GM21367 (cell line): Measurements from ENCODE around the gene TTC21A.
"Not testable (repeated sequence)": the region's sequence is repeated elsewhere in the genome, so short reads cannot be mapped to it uniquely, and the experiment has no call there.

Experiments
- ATAC-seq: cut with Tn5 transposase; IDR thresholded peaks from one replicate; pipeline ENCODE4 v1.9.1; 2021; ENCODE audit not compliant: unreplicated experiment

TTC21A gene

DNA sequence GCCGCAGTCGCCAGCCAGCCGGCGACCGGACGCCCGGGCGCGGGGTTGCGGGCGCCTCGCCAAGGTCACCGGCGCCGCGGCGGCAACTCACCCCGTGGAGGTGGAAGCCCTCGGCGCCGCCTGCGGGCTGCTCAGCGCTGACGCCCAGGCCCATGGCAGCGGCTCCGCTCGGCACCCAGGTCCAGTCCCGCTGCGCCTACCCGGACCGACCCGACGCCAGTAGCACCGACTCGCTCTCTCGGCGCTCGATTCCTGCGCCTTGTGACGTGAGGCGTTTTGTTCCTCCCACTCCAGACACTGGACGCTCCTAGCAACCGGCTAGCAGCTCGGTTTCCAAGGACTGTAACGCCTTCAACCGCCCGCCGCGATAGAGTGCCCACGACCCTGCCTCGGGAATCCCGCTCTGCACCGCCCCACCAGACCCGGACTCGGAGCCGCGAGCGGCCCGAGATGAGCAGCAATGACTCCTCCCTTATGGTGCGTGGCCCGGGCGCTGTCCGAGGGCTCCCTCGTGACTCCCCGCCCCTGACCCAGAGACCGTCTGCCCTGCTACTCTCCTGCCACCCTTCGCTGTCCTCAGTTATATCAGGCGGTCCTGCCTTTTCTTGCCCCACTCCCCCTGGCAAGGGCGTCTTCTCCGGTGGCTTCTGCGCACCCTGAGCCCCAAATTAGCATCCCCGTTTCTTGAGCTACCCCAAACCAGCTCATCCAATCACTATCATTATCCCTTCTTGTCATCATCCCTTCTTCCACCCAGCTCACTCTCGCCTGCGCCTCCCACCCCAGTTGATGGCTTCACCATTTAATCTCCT lies at the start of gene TTC21A, which contains the start of gene GORASP1:
Gene TTC21A, plus strand, starts transcription at position 293 of the 812 bp plus-strand sequence. Its CDS starts 158 bp downstream, at position 451.
Gene GORASP1, minus strand, starts transcription at position 240 of the 812 bp plus-strand sequence. Its CDS starts 86 bp downstream, at position 154.
- ATAC-seq, result peak; percentile 48

DNA sequence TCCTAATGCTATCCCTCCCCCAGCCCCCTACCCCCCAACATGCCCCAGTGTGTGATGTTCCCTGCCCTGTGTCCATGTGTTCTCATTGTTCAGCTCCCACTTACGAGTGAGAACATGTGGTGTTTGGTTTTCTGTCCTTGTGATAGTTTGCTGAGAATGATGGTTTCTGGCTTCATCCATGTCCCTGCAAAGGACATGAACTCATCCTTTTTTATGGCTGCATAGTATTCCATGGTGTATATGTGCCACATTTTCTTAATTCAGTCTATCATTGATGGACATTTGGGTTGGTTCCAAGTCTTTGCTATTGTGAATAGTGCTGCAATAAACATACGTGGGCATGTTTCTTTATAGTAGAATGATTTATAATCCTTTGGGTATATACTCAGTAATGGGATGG lies 46.3 kb upstream of the TTC21A start:
- not testable (repeated sequence) for ATAC-seq

DNA sequence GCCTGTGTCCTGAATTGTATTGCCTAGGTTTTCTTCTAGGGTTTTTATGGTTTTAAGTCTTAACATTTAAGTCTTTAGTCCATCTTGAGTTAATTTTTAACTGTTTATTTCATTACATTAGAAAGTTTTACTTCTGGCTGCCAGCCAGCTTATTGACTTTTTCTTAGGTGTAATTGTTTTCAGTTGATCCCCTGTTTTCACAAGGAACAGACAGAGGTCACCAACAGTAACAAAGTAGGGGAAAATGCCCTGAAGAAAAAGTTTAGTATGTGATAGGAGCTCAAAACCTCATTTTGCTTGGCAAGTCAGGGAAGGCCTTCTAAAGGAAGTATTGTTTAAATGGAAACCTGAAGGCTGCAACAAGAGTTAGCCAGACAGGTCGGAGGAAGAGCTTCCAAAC lies 45.3 kb upstream of the TTC21A start:
- ATAC-seq, result no peak

DNA sequence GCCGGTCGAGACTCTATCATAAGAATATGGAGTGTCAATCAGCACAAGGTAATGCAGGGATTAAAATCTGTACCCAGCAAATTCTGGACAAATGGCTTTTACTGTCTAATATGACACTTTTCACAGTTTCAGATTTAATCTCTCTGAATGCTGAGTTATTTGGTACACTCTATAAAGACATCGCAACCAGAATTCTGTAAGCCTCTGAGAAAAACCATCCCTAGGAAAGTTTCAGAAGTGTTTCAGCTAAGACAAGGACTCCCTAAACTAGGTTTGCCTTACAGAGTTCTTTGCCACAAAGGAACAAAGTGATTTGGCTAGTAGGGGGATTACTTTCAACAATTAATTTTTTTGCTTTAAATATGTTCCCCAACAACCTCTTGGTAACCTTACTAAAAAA lies 44.3 kb upstream of the TTC21A start:
- ATAC-seq, result no peak

- no peak for ATAC-seq
Observed at GRCh38 chr3:39064646-39065045, 42.8 kb upstream of the TTC21A start.

DNA sequence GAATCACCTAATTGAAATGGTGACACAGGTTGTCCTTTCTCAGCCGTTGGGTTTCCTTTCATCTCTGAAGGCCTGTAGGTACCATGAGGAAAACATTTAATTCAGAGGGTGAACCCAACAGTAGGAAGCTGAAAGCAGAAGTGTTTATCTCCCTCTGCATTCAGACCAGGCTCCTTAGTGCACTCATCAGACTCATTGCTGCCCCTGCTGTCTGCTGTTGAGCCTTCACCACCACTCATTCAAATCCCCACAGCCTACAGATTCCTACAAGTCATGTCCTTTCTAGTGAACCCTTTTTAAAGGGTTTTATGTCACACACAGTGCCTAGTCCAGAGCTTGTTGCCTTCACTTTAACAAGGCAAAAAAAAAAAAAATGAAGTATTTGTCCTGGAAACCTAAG lies 42.3 kb upstream of the TTC21A start:
- peak; percentile 94 for ATAC-seq

- no peak for ATAC-seq
Observed at GRCh38 chr3:39067286-39067685, 40.2 kb upstream of the TTC21A start.

GRCh38 chr3:39068556-39068955 lies 38.9 kb upstream of the TTC21A start:
- no peak for ATAC-seq

- no peak for ATAC-seq
Observed at GRCh38 chr3:39075910-39076309, 31.6 kb upstream of the TTC21A start.

DNA sequence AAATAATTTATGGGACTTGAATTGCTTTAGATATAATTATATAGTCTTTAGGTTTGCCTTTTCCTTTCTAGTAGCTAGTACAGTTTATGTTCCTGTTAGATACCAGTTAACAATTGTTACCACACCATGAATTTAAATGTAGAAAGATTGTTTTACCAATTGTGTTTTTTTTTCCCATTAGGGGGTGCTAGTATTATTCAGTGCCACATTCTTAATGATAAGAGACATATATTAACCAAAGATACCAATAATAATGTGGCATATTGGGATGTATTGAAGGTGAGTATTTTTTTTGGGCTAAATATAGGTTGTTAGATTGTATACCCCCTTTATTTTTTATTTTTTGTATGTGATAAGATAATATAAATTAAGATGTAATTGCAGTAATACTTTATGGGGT lies 27.9 kb upstream of the TTC21A start:
- ATAC-seq, result no peak

DNA sequence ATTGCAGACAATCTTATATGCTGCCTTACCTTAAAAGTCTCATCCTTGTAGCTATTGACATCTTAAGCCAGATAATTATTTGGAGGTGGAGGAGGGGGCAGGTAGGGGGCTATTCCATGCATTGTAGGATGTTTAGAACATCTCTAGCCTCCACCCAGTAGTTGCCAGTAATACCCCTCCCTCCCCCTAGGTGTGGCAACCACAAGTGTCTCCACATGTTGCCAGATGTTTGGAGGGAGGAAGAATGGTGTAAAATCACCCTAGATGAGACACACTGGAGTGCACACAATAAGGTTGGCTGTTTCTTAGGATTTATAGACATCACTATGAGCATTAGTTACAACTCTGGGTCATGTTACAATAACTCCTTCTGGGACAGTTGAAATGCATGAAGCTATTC lies 27.5 kb upstream of the TTC21A start:
- ATAC-seq, result no peak

GRCh38 chr3:39082666-39083313 lies 24.7 kb upstream of the TTC21A start:
- no peak for ATAC-seq

DNA sequence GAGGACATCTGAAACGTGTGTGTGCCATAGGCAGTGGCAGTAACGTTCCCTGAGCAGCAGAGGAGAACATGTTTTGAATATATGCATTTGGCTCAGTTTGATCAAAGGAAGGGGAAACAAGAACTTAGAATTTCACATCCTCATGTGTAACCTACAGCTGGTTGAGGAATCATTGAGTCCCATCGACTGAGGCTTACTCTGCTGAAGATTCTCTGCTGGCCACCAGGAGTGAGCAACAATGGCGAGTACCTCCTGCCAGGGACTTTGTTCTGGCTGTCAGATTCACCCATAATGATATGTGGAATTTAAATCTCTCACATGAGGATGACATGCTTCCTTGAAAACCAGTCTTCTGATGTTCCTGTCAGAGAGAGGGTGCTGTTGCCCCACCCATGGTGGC lies 21.3 kb upstream of the TTC21A start:
- peak; percentile 73 for ATAC-seq

- no peak for ATAC-seq
Observed at GRCh38 chr3:39088456-39088855, 19.0 kb upstream of the TTC21A start.

GRCh38 chr3:39088889-39089288 lies 18.6 kb upstream of the TTC21A start:
- ATAC-seq, result no peak

DNA sequence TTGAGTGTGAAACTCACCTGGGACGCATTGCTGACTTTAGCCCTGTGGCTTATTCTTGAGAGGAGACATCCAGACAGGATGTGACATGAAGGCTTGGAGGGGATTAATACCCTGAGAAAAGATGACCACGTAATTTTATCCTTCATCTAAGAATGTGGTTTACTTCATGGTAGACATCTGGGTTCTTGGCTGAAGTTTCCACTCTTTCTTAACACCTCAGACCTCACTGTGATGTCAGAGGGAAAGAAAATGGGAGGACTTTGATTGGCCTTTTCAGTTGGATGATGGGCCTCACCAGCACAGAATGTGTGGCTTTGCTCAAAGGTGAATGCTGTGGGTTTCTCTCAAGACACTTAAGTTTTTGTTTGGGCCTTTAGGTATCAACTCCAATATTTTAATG lies 16.6 kb upstream of the TTC21A start:
- ATAC-seq, result no peak

GRCh38 chr3:39094851-39095677 lies 12.4 kb upstream of the TTC21A start:
- ATAC-seq, result no peak

DNA sequence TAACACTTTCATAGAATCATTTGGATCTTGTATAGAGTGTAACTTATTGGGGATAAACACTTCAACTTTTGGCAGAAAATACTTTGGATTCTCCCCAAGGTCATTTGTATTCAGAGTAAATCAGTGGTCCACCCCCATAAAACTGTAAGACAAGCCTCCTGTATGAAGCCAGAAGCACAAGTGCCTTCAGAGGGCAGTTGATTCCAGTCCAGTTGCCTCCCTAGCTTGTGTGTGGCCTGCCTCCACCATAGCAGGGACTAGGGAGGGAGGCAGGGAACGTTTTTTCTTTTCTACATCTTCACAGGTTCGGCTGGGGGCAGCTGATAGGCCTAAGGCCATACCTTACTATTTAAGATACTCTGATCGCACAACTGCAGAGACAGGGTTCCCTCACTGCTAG lies 11.7 kb upstream of the TTC21A start:
- no peak for ATAC-seq

DNA sequence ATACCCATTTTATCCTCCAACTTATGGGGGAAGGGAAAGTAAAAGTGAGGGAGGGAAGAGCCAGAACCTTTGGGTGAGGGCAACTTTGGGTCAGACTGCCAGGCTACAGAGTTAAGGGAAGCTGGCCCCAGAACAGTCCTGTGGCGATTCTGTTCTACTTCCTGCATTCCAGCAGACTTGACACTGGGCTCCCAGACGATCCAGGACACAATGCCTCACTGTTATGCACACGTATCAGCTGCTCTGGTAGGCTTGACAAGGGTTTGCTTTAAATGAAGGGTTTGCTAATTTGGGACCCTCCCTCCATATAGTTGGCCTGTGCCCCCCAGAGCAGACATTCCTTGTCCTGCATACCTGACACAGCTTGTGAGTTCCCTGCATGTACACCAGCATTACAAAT lies 10.7 kb upstream of the TTC21A start:
- ATAC-seq, result no peak

GRCh38 chr3:39097716-39098472 lies 9.6 kb upstream of the TTC21A start:
- no peak for ATAC-seq

DNA sequence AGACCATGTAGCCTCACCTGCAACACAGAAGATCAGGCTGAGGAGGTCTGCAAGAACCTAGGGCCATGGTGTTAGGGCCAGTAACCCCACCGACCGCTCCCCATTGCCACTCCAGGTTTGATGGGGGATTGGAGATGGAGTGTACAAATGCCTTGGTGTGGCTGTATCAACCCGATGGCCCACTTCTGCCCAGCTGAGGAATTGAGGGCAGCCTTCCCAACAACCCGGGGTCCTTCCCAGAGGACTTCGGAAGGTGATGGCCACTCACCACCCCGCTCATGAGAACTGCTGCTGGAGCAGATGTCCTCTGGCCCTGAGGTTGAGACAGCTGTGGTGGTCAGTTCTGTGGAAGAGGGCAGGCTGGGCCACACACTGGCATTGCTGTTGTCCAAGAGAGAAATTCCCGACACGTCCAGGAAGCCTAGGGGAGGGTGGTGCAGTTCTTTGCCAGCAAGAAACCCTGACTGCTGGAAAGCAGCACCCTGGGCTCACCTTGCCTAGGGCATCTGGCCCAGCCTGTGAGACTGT lies 8.9 kb upstream of the TTC21A start:
- ATAC-seq, result no peak
